Suprapubic skin (tissue), 3 donors: ENCODE measurements around the gene GBP5.

Experiments used
- CTCF ChIP-seq, 2 donors: fragments of 200-600 bp in 1 of 2; fragments of 450-650 bp in 1 of 2; sonication (generic) in 1 of 2; IDR thresholded peaks; one replicate each; pipeline ENCODE4 v1.5.1; 2016 to 2019; ENCODE audit warnings: antibody characterized with exemption in 2 of 2, mild to moderate bottlenecking in 1 of 2, moderate library complexity in 1 of 2
- EP300 ChIP-seq: sonication (generic); formaldehyde crosslinking; IDR thresholded peaks from one replicate; pipeline ENCODE4 v1.6.1; 2017; ENCODE audit warnings: antibody characterized with exemption

GRCh38 chr1:89271341-89272015 is 1.2 kb downstream of the GBP5 start:
- no peak for TF ChIP-seq CTCF (IDR thresholded peaks at IDR 0.05)
- TF ChIP-seq EP300: no peak
